Measurements from ENCODE around the gene CHCHD3. TPM values are rescaled to one million over a fixed set of nuclear protein-coding genes. Genes with fewer than 3 reads are reported as not detected.
A peak's percentile ranks its signal among the peaks of the same experiment; 100 is the strongest.
"Not testable (repeated sequence)": the region's sequence is repeated elsewhere in the genome, so short reads cannot be mapped to it uniquely, and the experiment has no call there.

CHCHD3 gene
- total RNA-seq, 1 donor from 2014 or later = 62.1 TPM

- Histone ChIP-seq H3K36me3 (ENCODE audit: control insufficient read depth, insufficient read depth, low read length) (peaks cover 1% of the 10 kb centered on the region), H3K27me3 (ENCODE audit: control insufficient read depth, insufficient read depth, low read length) (no peaks in the 10 kb centered on the region), H3K4me3 (ENCODE audit: low read depth, low read length) (no peak overlapping the region)
- no peak for TF ChIP-seq CTCF (IDR thresholded peaks at IDR 0.05; ENCODE audit: insufficient read depth, low read length, severe bottlenecking)
- no peak for DNase-seq (ENCODE audit: low read depth)
- FAIRE-seq = no peak
Measured at GRCh38 chr7:133044722-133045473, 37.0 kb downstream of the CHCHD3 start.

GRCh38 chr7:133040674-133041073, 41.2 kb downstream of the CHCHD3 start:
- no peak for TF ChIP-seq CTCF (IDR thresholded peaks at IDR 0.05; ENCODE audit: insufficient read depth, low read length, severe bottlenecking)
- H3K27me3 ChIP-seq (ENCODE audit: control insufficient read depth, insufficient read depth, low read length) = no peaks in the 10 kb centered on the region
- H3K36me3 ChIP-seq (ENCODE audit: control insufficient read depth, insufficient read depth, low read length) = peaks cover 1% of the 10 kb centered on the region
- FAIRE-seq = no peak
- no peak overlapping the region for H3K4me3 ChIP-seq (ENCODE audit: low read depth, low read length)
- DNase-seq (ENCODE audit: low read depth) = no peak

- no peak overlapping the region for H3K4me3 ChIP-seq (ENCODE audit: low read depth, low read length)
- FAIRE-seq = no peak
- no peaks in the 10 kb centered on the region for H3K27me3 ChIP-seq (ENCODE audit: control insufficient read depth, insufficient read depth, low read length)
Measured at GRCh38 chr7:133040178-133040577, 41.7 kb downstream of the CHCHD3 start.

GRCh38 chr7:133039614-133040013, 42.3 kb downstream of the CHCHD3 start:
- Histone ChIP-seq H3K4me3 (ENCODE audit: low read depth, low read length) (no peak overlapping the region), H3K36me3 (ENCODE audit: control insufficient read depth, insufficient read depth, low read length) (no peaks in the 10 kb centered on the region), H3K27me3 (ENCODE audit: control insufficient read depth, insufficient read depth, low read length) (no peaks in the 10 kb centered on the region)
- no peak for TF ChIP-seq CTCF (IDR thresholded peaks at IDR 0.05; ENCODE audit: insufficient read depth, low read length, severe bottlenecking)
- FAIRE-seq = no peak
- DNase-seq (ENCODE audit: low read depth) = no peak

More at GRCh38 chr7:133040178-133040577, 41.7 kb downstream of the CHCHD3 start:
- no peaks in the 10 kb centered on the region for H3K36me3 ChIP-seq (ENCODE audit: control insufficient read depth, insufficient read depth, low read length)
- DNase-seq (ENCODE audit: low read depth) = no peak
- TF ChIP-seq CTCF (IDR thresholded peaks at IDR 0.05; ENCODE audit: insufficient read depth, low read length, severe bottlenecking) = no peak

GRCh38 chr7:133036289-133036688, 45.6 kb downstream of the CHCHD3 start:
- FAIRE-seq = no peak
- TF ChIP-seq CTCF (IDR thresholded peaks at IDR 0.05; ENCODE audit: insufficient read depth, low read length, severe bottlenecking) = no peak
- DNase-seq (ENCODE audit: low read depth) = no peak
- no peaks in the 10 kb centered on the region for H3K36me3 ChIP-seq (ENCODE audit: control insufficient read depth, insufficient read depth, low read length)
- H3K4me3 ChIP-seq (ENCODE audit: low read depth, low read length) = no peak overlapping the region
- H3K27me3 ChIP-seq (ENCODE audit: control insufficient read depth, insufficient read depth, low read length) = no peaks in the 10 kb centered on the region

- H3K27me3 ChIP-seq (ENCODE audit: control insufficient read depth, insufficient read depth, low read length); H3K36me3 ChIP-seq (ENCODE audit: control insufficient read depth, insufficient read depth, low read length); H3K4me3 ChIP-seq (ENCODE audit: low read depth, low read length); DNase-seq (ENCODE audit: low read depth): not testable (repeated sequence)
- peak; percentile 58 for FAIRE-seq
Measured at GRCh38 chr7:133035240-133035639, 46.6 kb downstream of the CHCHD3 start.

Measured in bronchial epithelial cell (primary cell).